Activated CD4-positive, alpha-beta T cell treated with anti-CD3 and anti-CD28 coated beads, Interleukin-2, Interleukin-6, amounts not matched to agents 100 ng/mL and 50 ng/mL, durations not matched to agents 16 hours and 8 hours (primary cell): ENCODE measurements around the gene INPP5D.

ENCODE experiments used
- DNase-seq: peaks from one replicate; pipeline ENCODE4 v3.0.0-alpha.2; 2020

Gene INPP5D

DNA sequence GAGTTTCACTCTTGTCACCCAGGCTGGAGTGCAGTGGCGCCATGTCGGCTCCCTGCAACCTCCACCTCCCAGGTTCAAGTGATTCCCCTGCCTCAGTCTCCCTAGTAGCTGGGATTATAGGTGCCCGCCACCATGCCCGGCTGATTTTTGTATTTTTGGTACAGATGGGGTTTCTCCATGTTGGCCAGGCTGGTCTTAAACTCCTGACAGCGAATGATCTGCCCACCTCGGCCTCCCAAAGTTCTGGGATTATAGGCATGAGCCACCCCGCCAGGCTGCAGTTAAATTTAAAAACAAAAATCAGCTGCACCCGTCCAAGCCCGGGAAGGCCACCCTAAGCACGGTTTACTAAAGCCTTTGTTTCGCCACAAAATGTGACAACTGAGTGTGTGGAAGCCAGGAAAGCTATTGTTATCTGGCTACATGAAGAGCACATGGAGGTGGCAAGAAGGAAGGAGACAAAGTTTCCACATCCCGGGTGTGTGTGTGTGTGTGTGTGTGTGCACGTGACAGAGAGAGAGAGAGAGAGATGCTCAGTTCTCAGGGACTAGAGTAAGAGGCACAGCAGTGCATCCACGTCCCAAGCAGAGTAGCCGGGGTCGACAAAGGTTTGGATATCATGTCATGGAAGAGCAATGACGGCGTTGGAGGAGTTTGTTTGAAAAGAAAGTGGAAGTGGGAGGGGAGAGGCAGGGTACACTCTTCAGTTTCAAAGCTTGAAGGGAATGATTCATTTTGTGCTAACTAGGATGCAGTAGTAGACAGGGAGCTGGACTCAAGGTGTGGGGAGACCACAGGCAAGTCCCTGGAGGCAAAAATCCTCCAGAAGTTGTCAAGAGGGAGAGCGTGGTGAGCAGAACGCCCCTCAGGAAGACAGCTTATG, 20.1 kb downstream of the INPP5D start:
- peak; percentile 54 for DNase-seq

DNA sequence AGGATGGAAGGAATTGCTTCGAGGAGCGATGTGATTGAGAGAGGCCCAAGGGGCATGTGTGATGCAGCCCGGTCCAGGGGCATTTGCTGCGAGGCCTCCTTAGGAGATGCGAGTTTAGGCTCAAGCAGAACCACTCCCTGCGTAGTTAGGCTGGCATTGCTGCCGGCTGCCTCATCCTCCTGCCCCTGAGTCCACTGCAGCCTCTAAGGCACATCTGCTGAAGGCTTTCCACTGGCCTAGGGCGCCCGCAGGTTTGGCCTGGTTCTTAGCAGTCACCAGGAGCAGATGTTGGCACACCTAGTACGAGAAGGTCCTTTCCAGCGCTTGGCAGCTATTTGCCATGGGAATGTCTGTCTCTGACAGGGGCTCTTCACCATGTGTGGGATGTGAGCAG, 20.7 kb downstream of the INPP5D start:
- no peak for DNase-seq

DNA sequence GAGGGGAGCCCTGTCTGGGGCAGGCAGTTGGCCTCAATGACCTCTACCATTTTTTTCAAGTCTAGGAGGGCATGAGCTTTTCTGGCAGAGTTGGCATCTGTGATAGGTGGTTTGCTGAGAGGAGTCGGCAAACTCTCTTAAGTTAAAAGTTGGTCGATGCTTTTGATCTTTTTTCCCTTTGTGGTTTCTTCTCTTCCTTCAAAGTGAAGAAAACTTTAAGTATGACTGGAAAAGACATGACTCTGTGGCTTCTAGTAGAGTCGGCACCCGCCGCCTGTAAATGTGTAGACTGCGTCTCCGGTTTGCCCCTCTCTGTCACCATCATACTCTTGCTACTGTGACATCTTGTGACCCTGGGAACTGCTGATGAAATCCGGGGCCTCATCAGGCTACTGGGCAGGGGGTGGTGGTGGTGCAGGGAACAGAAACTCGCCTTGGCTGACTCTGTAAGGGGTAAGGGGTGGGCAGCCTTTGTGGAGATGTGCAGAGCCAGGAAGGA, 21.1 kb downstream of the INPP5D start:
- peak; percentile 85 for DNase-seq

DNA sequence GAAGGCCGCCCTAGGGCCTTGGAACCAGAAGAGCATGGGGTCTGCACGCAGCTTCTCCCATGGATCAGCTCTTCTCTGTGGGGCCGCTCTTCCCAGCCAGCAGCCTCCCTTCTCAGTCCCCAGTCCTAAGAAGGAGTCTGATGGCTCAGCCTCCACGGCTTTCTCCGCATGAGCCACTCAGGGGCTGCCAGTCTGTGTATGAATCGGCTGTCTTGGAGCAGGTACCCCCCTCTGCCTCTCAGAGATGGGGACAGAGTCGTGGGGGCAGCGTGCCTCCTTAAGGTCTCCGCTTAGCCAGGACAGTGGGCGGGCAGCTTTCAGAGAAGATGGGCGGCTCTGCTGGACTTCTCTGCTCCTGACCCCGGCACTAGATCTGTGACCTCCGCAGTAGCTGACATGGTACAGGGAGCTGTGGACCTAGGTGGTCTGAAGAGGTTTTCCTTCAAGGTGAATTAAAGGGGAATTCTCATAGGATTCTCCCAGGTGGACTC, 21.6 kb downstream of the INPP5D start:
- no peak for DNase-seq

DNA sequence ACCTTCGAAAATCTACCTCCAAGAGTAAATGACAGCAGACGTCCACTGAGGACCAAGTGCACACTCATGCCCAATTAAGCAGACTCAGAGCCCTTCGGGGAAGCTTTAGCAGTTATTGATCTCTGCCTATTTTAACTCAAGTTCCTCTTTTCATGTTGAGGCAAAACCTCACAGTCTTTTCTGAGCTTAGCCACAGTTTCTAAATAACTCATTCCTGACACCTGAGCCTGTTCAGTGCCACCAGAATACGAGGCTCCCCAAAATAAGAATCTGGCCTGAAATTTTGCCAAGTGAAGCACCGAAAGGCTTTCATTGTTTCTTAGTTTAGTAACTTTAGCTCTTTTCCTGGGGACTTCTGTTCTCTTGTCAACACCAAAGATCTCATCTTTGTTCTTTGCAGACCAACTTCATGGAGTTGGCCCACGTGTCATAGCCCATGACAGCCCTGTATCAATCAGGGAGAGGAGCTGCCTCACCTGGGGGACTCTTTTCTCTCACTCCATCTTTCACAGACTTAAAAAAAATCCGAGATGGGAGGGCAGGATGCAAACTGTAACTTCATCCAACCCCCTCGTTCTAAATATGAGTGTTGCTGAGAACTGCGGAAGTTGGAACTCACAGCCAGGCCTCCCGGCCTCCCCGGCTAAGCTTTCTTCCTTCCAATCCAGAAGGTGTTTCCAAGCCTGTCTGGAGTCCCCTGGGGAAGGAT, 22.2 kb downstream of the INPP5D start:
- peak; percentile 84 for DNase-seq

DNA sequence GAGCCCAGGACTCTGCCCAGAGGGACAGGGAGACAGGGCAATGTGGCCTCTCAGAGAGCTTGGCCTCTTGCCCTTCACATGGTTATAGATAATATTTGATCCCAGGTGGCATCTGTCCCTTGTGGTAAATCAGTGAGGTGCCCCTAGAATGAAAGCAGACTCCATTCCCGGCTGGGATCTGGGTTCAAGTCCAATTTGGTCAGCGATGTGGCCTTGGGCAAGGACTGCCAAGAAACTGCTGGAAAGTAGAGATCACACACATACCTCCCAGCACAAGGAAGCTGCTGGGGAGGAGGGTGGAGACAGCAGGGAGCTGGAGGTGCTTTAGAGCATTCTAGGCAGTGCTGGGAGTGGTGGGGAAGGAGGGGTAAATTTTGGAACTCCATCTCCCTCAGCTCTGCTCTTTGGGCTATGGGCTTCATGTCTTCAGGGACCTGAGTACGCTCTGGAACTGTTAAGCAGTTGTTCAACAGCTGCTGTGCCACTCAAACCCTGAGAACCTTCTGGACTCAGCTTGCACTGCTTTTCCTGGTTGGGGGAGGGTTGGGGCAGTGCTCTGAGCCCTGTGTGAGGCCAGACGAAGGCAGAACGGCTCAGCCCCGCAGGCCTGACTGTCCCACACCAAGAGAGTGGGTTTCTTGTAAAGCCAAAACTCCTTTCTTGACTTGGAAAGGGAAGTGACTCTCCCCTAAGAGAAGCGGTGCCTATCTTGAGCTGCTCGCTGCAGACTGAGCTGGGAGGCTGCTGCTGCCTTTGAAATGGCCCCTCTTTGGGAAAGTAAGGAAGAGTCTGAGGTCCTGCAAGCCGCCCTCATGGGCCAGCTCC, 23.0 kb downstream of the INPP5D start:
- DNase-seq: no peak

DNA sequence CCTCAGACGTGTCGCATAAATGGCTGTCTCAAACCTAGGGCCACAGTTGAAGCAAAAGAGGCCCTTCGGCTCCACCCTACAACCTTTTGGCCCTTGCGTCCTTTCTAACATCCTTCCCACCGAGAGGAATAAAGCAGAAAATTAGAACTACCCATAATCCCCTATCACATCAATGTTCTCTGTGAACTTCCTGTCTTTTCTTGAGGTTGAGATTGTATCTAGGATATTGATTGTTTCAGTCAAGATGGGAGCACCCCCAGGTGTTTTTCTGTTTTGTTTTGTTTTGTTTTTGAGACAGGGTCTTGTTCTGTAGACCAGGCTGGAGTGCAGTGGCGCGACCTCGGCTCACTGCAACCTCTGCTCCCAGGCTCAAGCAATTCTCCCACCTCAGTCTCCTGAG, 23.6 kb downstream of the INPP5D start:
- no peak for DNase-seq

DNA sequence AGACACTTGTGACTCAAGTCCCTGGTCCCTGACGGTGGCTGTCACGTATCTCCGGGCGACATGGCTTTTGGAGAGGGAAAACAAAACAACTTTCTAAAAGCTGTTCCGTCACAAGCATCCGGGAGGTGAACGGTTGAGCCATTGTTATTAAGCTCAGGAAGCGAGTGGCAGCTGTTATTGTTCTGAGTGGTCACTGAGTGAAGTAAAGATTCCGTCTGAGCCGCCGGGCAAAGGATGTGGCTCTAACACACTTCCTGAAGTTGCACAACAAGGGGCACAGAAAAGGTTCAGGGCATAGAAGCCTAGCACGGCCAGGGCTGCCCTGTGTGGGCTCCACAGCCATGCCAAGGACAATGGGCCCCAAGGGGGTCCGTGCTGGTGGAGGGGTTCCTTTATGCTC, 24.3 kb downstream of the INPP5D start:
- peak; percentile 89 for DNase-seq

DNA sequence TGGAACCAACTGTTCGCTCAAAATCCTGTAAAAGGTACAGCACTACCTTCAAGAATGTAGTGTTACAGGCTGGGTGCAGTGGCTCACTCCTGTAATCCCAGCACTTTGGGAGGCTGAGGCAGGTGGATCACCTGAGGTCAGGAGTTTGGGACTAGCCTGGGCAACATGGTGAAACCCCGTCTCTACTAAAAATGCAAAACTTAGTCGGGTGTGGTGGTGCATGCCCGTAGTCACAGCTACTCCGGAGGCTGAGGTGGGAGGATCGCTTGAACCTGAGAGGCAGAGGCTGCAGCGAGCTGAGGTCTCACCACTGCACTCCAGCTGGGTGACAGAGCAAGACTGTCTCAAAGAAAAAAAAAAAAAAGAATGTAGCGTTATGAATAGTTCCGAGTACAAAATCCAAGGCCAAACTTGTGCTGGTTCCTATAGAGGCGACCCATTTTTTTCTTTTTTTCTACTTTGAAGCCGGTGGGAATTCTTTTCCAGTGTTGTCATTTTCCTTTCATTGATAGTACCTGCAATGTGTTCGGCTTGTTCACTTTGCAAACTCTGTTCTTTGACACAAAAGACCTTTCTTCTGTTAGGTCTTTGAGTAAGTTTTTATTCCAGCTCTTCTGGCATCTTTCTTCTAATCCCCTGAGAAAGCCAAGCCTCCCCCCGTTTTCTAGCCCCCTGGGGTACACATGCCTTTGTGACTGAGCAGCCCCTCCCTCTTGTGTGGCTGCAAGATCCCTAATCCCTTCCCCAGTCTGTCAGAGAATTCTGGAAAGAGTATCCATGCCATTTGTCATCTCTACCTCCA, 25.1 kb downstream of the INPP5D start:
- no peak for DNase-seq

DNA sequence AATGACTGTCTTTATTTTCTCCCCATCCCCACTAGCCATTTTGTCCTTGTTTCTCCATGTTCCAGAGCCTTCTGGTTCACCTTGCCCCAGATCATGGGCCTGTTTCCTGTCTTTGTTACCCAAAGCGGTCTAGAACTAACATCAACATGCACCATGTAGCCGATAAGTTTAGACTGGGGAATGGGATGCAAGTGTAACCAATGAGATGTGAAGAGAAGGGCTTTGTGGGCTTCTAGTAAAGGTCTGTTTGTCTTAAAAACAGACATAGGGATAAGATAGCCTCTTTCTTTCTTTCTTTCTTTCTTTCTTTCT, 25.7 kb downstream of the INPP5D start:
- DNase-seq: no peak

DNA sequence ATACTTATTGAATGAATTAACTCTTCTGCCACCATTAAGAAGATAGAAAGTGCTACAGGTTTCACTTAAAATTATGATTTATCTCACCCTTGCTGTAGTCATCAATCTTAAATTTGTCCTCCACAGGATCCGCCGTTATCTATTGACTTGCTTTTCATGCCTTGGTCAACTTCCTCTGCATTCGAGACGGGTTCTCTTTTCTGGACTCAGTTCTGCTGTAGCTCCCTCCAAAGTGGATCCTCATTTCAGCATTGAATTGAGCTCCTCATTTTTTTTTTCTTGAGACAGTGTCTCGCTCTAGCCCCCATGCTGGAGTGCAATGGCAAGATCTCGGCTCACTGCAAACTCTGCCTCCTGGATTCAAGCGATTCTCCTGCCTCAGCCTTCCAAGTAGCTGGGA, 27.6 kb downstream of the INPP5D start:
- DNase-seq: no peak

DNA sequence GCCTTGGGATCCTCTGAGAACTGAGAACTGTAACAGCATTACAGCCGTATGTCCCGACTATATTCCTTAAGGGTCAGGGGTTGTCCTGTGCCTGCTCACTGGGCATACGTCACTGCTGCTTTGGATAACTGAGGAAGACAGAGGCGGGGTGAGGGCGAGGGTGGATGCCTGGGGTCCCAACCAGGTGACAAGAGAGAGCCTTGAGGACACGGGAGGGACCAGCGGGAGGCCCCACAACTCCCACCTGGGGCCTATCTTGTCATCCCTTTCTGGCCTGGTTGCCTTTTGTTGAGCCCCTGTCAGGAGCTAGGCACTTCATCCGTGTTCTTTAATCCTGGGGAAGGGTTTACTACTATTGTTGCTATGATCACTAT, 28.8 kb downstream of the INPP5D start:
- no peak for DNase-seq

DNA sequence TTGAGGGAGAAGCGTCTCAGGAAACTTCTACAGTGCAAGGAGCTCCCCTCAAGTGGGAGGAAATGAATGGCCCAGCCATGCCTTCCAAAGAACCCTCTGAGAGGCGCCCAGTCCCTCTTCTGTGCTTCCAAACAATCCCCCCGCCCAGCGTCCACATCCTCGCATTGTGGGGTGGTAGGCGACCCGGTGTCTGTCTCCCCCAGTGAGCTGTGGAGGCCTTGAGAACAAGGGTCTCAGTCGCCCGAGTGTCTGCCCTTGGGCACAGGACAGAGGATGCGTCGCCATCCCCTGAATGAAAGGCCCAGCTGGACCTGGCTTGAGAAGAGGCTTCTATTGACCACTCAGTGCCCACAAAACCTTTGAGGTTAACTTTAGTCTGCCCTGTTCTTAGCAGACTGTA, 29.7 kb downstream of the INPP5D start:
- no peak for DNase-seq

DNA sequence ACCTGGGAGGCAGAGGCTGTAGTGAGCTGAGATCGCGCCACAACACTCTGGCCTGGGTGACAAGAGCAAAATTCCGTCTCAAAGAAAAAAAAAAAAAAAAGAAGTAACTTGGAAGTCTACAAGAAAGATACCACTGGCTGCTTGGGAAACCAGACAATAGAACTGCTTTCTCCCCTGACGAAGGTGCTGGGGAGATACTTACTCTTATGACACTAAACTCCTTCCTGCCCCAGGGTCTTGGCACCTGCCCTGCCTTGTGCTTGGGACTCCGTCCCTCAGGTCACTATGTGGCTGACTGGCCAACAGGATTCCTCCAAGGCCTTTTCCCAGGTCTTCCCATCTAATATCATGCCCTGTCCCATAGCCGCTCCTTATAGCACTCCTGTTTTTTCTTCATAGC, 30.7 kb downstream of the INPP5D start:
- DNase-seq: no peak

DNA sequence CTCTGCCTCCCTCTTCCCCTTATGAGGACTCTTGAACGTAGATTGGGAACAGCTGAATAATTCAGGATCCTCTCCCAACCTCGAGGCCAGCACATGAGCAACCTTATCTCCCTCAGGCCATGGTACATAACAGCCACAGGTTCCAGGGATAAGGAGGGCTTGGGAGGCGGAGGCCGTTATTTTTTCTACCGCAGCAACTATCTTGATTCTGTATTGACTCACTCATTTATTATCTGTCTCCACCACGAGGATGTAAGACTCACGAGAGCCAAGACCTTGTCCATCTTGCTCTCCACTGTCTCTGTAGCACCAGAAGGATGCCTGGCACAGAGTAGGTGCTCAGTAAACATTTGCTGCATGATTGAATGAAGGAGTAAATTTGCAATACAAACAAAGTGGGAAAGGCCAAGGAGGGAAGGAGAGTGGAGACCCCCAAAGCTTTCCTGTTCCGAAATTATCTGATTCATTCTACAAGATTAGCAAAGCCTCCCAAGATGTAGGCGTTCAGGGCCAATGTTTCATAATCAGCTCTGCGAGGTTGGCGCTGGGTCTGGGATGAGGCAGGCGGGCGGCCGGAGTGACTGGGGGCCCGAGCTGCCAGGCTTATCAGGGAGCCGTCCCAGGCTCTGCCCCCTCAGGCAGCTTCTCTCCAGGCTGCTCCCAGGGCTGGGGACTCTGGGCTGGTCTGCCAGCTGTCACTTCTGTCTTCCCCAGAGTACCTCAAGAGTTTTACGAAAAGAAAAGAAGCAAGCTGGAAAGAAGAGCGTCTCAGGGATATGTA, 31.6 kb downstream of the INPP5D start:
- DNase-seq: no peak

DNA sequence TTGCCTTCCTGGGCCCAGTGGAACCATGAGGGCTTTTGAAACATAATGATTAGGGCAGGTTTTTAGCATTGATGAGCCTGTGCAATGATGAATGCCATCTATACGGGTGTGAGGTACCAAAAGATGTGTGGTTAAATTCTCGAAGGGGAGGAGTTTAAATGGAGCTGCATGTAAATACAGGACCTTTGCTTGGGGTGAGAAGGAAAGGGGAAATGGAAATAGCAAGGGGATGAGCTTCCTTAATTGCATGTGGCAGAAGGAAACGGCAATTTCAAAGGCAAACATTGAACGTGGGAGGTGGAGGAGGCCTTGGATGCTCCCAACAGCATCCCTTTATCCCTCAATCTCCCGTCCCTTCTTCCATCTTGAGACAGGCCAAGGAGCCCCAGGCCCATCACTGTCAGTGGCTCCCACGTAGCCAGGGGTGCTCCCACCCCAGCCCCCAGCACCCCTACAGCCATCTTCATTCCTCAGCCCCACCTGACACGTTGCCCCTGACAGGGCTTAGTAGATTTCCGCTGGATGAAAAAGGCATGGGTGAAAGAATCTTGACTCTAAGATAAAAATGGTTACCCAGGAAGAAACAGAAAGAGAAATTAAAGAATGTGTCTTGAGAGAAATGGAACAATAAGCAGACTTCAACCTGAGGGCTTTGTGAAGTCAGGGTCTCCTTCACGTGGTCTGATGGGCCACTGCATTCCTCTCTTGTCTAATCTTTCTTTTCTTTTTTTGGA, 32.5 kb downstream of the INPP5D start:
- DNase-seq: no peak

DNA sequence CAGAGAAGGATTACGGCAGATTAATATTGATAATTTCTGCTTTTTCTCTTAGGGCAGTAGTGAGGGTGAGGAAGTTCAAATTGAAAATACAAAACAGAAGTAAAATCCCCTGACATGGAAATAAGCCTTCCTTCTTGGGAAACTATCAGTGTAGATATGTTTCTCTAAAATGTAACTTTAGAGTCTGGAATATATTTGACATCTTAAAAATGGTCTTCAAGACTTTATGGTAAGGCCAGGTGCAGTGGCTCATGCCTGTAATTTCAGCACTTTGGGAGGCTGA, 33.0 kb downstream of the INPP5D start:
- no peak for DNase-seq

DNA sequence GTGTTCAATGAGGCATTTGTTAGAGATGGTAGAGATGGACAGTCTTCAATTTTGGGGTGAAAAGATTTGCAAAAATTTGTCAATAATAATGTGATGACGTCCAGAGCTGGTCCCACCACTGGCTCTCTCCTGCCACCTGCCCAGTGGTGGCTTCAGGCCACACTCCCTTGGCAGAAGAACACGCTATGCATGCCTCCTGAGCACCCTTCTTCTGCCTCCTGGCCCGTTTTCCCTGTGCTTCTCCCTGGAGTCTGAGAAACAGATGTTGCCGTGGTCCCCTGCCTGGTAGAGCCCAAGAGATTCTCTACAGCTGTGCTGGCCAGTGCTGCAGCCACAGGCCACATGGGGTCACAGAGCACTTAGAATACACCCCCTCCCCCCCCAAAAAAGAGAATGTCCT, 33.6 kb downstream of the INPP5D start:
- no peak for DNase-seq

DNA sequence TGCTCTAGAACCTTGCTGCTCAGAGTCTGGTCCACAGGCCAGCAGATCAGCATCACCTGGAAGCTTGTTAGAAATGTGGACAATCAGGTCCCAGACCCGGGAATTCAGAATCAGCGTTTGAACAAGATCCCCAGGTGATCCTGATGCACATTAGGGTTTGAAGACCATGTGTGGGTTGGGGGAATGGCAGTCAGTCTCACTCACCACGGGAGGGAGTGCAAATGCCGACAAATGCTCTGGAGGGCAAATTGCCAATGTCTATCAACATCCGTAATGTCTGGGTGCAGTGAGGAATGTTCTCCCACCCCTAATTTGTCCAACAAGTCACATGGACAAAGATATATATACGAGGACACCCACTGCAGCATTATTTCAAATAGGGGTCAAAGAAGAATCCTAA, 34.5 kb downstream of the INPP5D start:
- DNase-seq: no peak

DNA sequence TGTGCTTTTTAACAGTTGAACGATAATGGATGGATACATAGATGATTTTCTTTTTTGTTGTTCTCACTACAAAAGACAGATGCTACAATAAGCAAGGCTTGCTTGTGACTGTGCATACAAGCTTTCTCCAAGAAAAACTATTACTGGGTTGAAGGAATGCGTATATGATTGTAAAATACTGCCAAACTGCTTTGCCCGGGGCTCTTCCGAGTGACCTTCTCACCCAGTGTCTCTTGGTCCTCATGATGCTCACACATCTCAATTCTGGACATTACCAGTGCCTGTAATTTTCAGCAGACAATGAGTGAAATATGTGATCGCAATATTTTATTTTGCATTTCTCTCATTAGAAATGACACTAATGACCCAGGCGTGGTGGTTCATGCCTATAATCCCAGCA, 35.9 kb downstream of the INPP5D start:
- DNase-seq: no peak

DNA sequence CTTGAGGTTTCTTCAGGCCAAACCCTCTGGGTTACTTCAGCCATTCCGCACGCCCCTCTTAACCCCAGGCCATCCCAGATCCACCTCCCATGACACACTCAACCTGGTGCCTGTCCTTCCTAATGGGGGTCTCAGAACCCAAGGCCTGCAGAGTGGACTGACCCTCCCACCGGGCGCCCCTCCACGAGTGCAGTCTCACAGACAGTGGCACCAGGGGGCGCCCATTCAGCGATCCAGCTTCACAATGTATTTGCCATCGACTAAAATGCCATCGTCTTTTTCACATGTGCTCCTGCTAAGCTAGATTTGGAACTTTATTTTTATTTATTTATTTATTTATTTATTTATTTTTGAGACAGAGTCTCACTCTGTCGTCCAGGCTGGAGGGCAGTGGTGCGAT, 38.5 kb downstream of the INPP5D start:
- no peak for DNase-seq
